ENCODE measurements around the gene KANSL2. TPM values are rescaled to one million over a fixed set of nuclear protein-coding genes. Genes with fewer than 3 reads are reported as not detected.

The KANSL2 gene
- total and polyA plus RNA-seq, 9 of the 15 experiments (the other 6 are each of a cell fraction or from before 2014, with no cell fraction given), result 41.1 to 89.8 (median 55.4) TPM

DNA sequence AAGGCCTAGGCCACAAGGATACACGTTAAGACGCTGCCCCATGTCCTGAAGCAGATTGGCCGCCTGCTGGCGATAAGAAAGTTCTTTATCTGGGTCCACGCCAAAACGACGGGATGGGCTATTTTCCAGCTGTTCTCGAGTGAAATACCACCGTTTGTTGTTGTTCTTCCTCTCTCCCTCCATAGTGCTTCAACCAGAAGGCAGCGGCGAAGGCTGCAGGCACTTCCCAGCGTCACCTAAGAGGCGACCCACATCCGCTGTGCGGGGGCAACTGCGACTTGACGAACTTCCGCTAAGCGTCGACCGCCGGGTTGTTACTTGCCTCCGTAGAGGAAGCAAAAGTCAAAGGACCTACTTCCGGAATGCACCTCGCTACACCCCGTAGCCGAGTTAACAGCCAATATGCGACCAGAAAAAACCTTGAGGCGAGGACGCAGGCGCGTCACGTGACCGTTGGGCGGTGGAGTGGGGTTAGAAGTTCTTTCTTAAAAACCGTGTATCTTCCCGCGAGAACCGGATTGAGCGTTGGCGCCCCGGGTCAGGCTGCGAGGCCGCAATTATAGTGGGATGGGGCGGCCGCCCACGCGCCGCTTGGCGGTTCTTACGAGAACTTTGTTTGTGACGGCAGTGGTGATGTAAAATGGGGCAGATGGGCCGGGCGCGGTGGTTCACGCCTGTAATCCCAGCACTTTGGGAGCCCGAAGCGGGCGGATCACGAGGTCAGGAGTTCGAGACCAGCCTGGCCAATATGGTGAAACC lies 34.6 kb upstream of the KANSL2 start, which contains the start of gene CCNT1 (continued):
- TF ChIP-seq CEBPB (tag; IDR thresholded peaks at IDR 0.05), result peak; percentile 87
- TF ChIP-seq GTF2E2 (tag; IDR thresholded peaks at IDR 0.05), result 0 out of 2 replicates have a peak, but pooled peaks have one; percentile 77
- TF ChIP-seq POLR2G (IDR thresholded peaks at IDR 0.05; ENCODE audit: low read depth, low read length), result peak; percentile 88
- TF ChIP-seq, protein P1, sequence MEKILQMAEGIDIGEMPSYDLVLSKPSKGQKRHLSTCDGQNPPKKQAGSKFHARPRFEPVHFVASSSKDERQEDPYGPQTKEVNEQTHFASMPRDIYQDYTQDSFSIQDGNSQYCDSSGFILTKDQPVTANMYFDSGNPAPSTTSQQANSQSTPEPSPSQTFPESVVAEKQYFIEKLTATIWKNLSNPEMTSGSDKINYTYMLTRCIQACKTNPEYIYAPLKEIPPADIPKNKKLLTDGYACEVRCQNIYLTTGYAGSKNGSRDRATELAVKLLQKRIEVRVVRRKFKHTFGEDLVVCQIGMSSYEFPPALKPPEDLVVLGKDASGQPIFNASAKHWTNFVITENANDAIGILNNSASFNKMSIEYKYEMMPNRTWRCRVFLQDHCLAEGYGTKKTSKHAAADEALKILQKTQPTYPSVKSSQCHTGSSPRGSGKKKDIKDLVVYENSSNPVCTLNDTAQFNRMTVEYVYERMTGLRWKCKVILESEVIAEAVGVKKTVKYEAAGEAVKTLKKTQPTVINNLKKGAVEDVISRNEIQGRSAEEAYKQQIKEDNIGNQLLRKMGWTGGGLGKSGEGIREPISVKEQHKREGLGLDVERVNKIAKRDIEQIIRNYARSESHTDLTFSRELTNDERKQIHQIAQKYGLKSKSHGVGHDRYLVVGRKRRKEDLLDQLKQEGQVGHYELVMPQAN (IDR thresholded peaks at IDR 0.05; ENCODE audit: borderline replicate concordance), result peak; percentile 92
- 0 out of 2 replicates have a peak, but pooled peaks have one; percentile 17 for TF ChIP-seq SPI1 (IDR thresholded peaks at IDR 0.05; ENCODE audit: borderline replicate concordance, low read depth, low read length)
- no peak for TF ChIP-seq KLF10 (CRISPR knock-in tag; IDR thresholded peaks at IDR 0.05)
- peak; percentile 98 for TF ChIP-seq C11orf30 (IDR thresholded peaks at IDR 0.05; ENCODE audit: low read depth)
- TF ChIP-seq, protein P2, sequence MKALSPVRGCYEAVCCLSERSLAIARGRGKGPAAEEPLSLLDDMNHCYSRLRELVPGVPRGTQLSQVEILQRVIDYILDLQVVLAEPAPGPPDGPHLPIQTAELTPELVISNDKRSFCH (CRISPR knock-in tag; IDR thresholded peaks at IDR 0.05), result no peak
- TF ChIP-seq, protein P2 (tag; IDR thresholded peaks at IDR 0.05), result peak; percentile 65
- no peak; the same call in 1 of the 2 replicates for TF ChIP-seq PML (IDR thresholded peaks at IDR 0.05; ENCODE audit: low read length)
- peak; percentile 81 for TF ChIP-seq RB1 (IDR thresholded peaks at IDR 0.05; ENCODE audit: low read depth)
- TF ChIP-seq, protein P3, sequence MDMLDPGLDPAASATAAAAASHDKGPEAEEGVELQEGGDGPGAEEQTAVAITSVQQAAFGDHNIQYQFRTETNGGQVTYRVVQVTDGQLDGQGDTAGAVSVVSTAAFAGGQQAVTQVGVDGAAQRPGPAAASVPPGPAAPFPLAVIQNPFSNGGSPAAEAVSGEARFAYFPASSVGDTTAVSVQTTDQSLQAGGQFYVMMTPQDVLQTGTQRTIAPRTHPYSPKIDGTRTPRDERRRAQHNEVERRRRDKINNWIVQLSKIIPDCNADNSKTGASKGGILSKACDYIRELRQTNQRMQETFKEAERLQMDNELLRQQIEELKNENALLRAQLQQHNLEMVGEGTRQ (CRISPR knock-in tag; IDR thresholded peaks at IDR 0.05), result peak; percentile 99
- TF ChIP-seq ZC3H4 (CRISPR knock-in tag; IDR thresholded peaks at IDR 0.05; ENCODE audit: borderline replicate concordance), result no peak
- TF ChIP-seq FOXA3 (CRISPR knock-in tag; conservative IDR thresholded peaks at IDR 0.05 in 1 of 2, IDR thresholded peaks at IDR 0.05 in 1 of 2), result peak in 1 of 2 experiments; percentile 64; a peak in 1 of 4 replicates
- TF ChIP-seq, protein P4, sequence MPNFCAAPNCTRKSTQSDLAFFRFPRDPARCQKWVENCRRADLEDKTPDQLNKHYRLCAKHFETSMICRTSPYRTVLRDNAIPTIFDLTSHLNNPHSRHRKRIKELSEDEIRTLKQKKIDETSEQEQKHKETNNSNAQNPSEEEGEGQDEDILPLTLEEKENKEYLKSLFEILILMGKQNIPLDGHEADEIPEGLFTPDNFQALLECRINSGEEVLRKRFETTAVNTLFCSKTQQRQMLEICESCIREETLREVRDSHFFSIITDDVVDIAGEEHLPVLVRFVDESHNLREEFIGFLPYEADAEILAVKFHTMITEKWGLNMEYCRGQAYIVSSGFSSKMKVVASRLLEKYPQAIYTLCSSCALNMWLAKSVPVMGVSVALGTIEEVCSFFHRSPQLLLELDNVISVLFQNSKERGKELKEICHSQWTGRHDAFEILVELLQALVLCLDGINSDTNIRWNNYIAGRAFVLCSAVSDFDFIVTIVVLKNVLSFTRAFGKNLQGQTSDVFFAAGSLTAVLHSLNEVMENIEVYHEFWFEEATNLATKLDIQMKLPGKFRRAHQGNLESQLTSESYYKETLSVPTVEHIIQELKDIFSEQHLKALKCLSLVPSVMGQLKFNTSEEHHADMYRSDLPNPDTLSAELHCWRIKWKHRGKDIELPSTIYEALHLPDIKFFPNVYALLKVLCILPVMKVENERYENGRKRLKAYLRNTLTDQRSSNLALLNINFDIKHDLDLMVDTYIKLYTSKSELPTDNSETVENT (CRISPR knock-in tag; IDR thresholded peaks at IDR 0.05), result no peak
- peak; percentile 60; the same call in 1 of the 2 replicates for TF ChIP-seq SMAD4 (CRISPR knock-in tag; conservative IDR thresholded peaks at IDR 0.05)
- TF ChIP-seq ZNF263 (CRISPR knock-in tag; IDR thresholded peaks at IDR 0.05; ENCODE audit: borderline replicate concordance), result peak; percentile 29; the same call in 1 of the 2 replicates
- TF ChIP-seq CHD2 (IDR thresholded peaks at IDR 0.05; ENCODE audit: low read depth, low read length), result peak; percentile 98
- TF ChIP-seq SIN3B (IDR thresholded peaks at IDR 0.05; ENCODE audit: low read depth), result peak; percentile 88
- TF ChIP-seq ZNF764 (CRISPR knock-in tag; IDR thresholded peaks at IDR 0.05; ENCODE audit: low read depth), result peak; percentile 16; the same call in 1 of the 2 replicates

All from K562 (cell line).